Effector memory CD4-positive, alpha-beta T cell (primary cell): ENCODE results near the gene RGS12.

Source experiments
- DNase-seq, 3 donors: peaks; one replicate each; pipeline ENCODE4 v3.0.0-alpha.2; 2020
- H3K27ac ChIP-seq: 2 replicates; pipeline ENCODE4 v1.7.0; 2013; ENCODE audit warnings: mild to moderate bottlenecking, low read length, moderate library complexity; ENCODE audit not compliant: insufficient read depth, poor library complexity, severe bottlenecking
- H3K27me3 ChIP-seq: replicated peaks from 2 replicates; pipeline ENCODE4 v1.7.0; 2013; ENCODE audit warnings: mild to moderate bottlenecking, low read length; ENCODE audit not compliant: insufficient read depth, control insufficient read depth, poor library complexity, severe bottlenecking
- H3K36me3 ChIP-seq: 2 replicates; pipeline ENCODE4 v1.7.0; 2013; ENCODE audit warnings: mild to moderate bottlenecking, low read length, moderate library complexity; ENCODE audit not compliant: control insufficient read depth, insufficient read depth
- H3K4me1 ChIP-seq: 2 replicates; pipeline ENCODE4 v1.7.0; 2013; ENCODE audit warnings: low read length, mild to moderate bottlenecking; ENCODE audit not compliant: control insufficient read depth, insufficient read depth, poor library complexity, severe bottlenecking
- H3K4me3 ChIP-seq: 2 replicates; pipeline ENCODE4 v1.7.0; 2013; ENCODE audit warnings: low read length, low read depth, mild to moderate bottlenecking; ENCODE audit not compliant: insufficient read depth, poor library complexity, severe bottlenecking
- H3K9me3 ChIP-seq: 2 replicates; pipeline ENCODE4 v1.7.0; 2013; ENCODE audit warnings: mild to moderate bottlenecking, low read length, moderate library complexity; ENCODE audit not compliant: control insufficient read depth

Gene RGS12

GRCh38 chr4:3283483-3283882 is 9.3 kb upstream of the RGS12 start:
- DNase-seq: no peak
- no peak overlapping the region for H3K4me3 ChIP-seq
- no peaks in the 10 kb centered on the region for H3K9me3 ChIP-seq
- no peaks in the 10 kb centered on the region for H3K4me1 ChIP-seq
- no peaks in the 10 kb centered on the region for H3K27me3 ChIP-seq
- H3K36me3 ChIP-seq: no peaks in the 10 kb centered on the region
- H3K27ac ChIP-seq: no peak overlapping the region

DNA sequence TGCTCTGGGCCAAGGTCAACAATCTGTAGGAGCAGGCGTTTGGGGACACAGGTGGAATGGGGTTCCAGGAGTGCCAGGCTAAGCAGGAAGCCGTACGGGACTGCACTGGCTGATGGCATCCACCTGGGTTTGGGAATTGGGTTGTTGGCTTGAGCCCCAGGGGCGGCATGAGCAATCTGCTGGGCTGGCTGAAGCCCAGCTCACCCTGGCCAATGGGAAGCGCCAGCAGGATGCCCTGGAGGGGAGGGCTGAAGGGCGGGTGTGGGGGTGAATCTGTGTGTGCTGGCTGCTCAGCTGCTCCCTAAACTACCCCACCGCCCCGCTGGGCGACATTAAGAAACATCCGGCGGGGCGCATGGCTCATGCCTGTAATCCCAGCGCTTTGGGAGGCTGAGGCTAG is 8.9 kb upstream of the RGS12 start:
- Histone ChIP-seq H3K27me3 (no peaks in the 10 kb centered on the region), H3K4me3 (no peak overlapping the region), H3K9me3 (no peaks in the 10 kb centered on the region)

DNA sequence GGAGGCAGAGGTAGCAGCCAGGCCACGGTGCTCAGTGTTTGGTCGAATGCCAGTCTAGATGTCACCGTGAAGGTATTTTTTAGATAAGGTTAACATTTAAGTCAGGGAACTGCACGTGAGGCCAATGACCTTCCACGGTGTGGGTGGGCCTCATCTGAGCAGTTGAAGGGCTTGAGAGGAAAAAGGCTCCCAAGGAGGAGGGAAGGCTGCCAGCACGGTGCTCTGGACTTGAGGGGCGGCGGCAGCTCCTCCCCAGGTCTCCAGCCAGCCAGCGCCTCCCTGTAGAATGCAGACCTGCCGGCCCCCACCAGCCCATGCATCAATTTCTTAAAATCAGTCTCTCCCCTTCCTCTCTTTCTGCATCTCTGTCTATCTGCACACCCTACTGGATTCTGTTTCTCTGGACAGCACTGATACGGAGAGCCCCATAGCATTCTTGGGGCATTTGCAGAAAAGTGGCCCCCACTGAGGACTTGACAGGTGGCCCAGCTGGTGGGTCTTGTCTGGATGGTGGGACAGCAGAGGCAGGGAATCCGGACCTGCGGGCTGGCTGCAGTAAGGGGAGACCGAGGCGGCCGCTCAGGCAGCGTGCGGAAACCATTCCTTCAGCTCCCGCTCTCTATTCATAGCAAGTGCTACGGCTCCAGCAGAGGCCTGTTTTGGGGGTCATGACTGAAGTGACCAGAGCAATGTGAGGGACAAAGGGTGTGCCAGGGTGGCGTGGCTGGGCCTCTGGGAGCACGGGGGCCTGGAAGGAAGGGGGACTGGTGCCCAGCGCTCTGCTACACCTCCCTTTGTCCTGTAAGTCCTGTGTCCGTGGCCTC is 7.9 kb upstream of the RGS12 start:
- Histone ChIP-seq H3K9me3 (no peaks in the 10 kb centered on the region), H3K27me3 (no peaks in the 10 kb centered on the region), H3K4me3 (no peak overlapping the region), H3K36me3 (no peaks in the 10 kb centered on the region), H3K27ac (no peak overlapping the region), H3K4me1 (no peaks in the 10 kb centered on the region)
- no peak for DNase-seq

More for the DNA sequence above, 8.9 kb upstream of the RGS12 start:
- H3K36me3 ChIP-seq: no peaks in the 10 kb centered on the region
- H3K4me1 ChIP-seq: no peaks in the 10 kb centered on the region
- no peak for DNase-seq
- no peak overlapping the region for H3K27ac ChIP-seq

- Histone ChIP-seq H3K4me1 (no peaks in the 10 kb centered on the region), H3K36me3 (no peaks in the 10 kb centered on the region), H3K4me3 (no peak overlapping the region), H3K27me3 (no peaks in the 10 kb centered on the region), H3K27ac (no peak overlapping the region), H3K9me3 (no peaks in the 10 kb centered on the region)
- no peak for DNase-seq
Measured at GRCh38 chr4:3285558-3286334, 7.1 kb upstream of the RGS12 start.

- H3K4me3 ChIP-seq: no peak overlapping the region
- no peaks in the 10 kb centered on the region for H3K9me3 ChIP-seq
- H3K36me3 ChIP-seq: no peaks in the 10 kb centered on the region
- H3K27ac ChIP-seq: no peak overlapping the region
- peaks cover 2% of the 10 kb centered on the region for H3K4me1 ChIP-seq
- no peaks in the 10 kb centered on the region for H3K27me3 ChIP-seq
- no peak for DNase-seq
Measured at GRCh38 chr4:3286335-3287175, 6.3 kb upstream of the RGS12 start.

GRCh38 chr4:3287271-3287971 is 5.4 kb upstream of the RGS12 start:
- H3K4me1 ChIP-seq: peaks cover 7% of the 10 kb centered on the region
- no peaks in the 10 kb centered on the region for H3K9me3 ChIP-seq
- H3K27me3 ChIP-seq: no peaks in the 10 kb centered on the region

GRCh38 chr4:3287972-3288570 is 4.8 kb upstream of the RGS12 start:
- H3K4me1 ChIP-seq: peaks cover 7% of the 10 kb centered on the region
- DNase-seq: no peak
- H3K27me3 ChIP-seq: no peaks in the 10 kb centered on the region

More at GRCh38 chr4:3287271-3287971, 5.4 kb upstream of the RGS12 start:
- H3K27ac ChIP-seq: no peak overlapping the region
- H3K4me3 ChIP-seq: no peak overlapping the region
- H3K36me3 ChIP-seq: no peaks in the 10 kb centered on the region
- no peak for DNase-seq

DNA sequence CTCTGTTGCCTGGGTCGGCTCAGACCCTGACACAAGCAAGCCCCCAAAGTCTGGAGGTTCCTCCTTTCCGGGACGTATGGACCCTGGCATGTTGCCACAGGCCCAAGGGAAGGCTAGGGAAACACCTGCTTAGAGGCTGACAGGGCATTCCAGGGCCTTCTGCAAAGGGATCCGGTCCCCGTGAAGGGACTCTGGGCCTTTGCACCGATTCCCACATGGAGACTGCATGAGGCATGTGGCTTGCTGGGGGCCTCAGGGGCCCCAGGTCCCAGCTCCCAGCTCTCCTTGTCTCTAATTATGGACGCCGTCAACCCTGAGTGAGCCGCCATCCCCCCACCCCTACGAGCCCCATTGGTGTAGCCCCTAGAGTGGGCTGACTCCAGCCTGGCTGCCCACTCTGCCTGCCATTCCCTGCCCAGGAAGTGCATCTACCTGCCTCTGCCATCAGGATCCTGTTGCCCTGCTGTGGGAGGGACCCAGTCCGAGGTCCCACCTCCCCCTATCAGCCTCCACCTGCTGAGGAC is 4.2 kb upstream of the RGS12 start:
- Histone ChIP-seq H3K9me3 (no peaks in the 10 kb centered on the region), H3K27me3 (no peaks in the 10 kb centered on the region), H3K27ac (no peak overlapping the region), H3K36me3 (no peaks in the 10 kb centered on the region), H3K4me1 (peaks cover 7% of the 10 kb centered on the region), H3K4me3 (no peak overlapping the region)
- DNase-seq: no peak

More at GRCh38 chr4:3287972-3288570, 4.8 kb upstream of the RGS12 start:
- Histone ChIP-seq H3K9me3 (no peaks in the 10 kb centered on the region), H3K27ac (no peak overlapping the region), H3K4me3 (no peak overlapping the region), H3K36me3 (no peaks in the 10 kb centered on the region)

DNA sequence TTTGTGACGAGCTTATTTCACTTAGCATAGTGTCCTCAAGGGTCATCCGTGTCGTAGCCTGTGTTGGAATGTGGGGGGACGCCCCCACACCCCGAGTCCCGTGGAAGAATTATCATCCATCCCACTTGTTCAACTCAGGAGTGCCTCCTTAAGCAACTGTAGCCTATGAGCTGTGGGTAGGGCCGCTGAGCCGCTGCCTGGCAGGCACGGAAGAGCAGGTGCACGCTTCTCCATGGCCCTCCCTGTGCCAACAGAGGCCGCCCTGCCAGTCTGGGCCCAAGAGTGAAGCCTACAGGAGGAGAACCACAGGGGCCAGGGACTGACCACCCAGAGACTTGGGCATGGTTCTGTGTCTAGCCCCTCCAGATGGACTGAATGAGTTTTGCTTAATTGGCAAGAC is 2.3 kb upstream of the RGS12 start:
- Histone ChIP-seq H3K4me1 (peaks cover 12% of the 10 kb centered on the region), H3K27ac (no peak overlapping the region), H3K9me3 (no peaks in the 10 kb centered on the region), H3K27me3 (no peaks in the 10 kb centered on the region), H3K4me3 (no peak overlapping the region), H3K36me3 (no peaks in the 10 kb centered on the region)
- no peak for DNase-seq
